Lower leg skin (tissue), 3 donors: Measurements from ENCODE around the gene TP53AIP1.

Source experiments
- CTCF ChIP-seq, 3 donors: fragments of 450-650 bp; IDR thresholded peaks; one replicate each; pipeline ENCODE4 v1.5.1; 2016; ENCODE audit warnings: antibody characterized with exemption in 3 of 3, mild to moderate bottlenecking in 3 of 3, moderate library complexity in 2 of 3
- POLR2A ChIP-seq, 2 donors: fragments of 450-650 bp; IDR thresholded peaks; one replicate each; pipeline ENCODE4 v1.6.1; 2016 to 2017; ENCODE audit warnings: antibody characterized with exemption in 2 of 2, mild to moderate bottlenecking in 1 of 2, moderate library complexity in 1 of 2

- TF ChIP-seq POLR2A (IDR thresholded peaks at IDR 0.05) (no peak), CTCF (IDR thresholded peaks at IDR 0.05) (no peak)
Observed at GRCh38 chr11:128900468-128900867, 42.2 kb downstream of the TP53AIP1 start.
